Non-pigmented ciliary epithelial cell (primary cell): ENCODE data around the gene SERPINB12.

ENCODE experiments used
- DNase-seq: peaks from one replicate; pipeline ENCODE4 v3.0.0-alpha.2; 2010; ENCODE audit warnings: low read depth

Gene SERPINB12

GRCh38 chr18:63550068-63550467 is 7.9 kb downstream of the SERPINB12 start:
- no peak for DNase-seq

- DNase-seq: no peak
These were observed 9.6 kb downstream of the SERPINB12 start for GRCh38 chr18:63551769-63552168.

- DNase-seq: no peak
These were observed 10.4 kb downstream of the SERPINB12 start for GRCh38 chr18:63552581-63552980.

- peak; percentile 59 for DNase-seq
These were observed 10.9 kb downstream of the SERPINB12 start for GRCh38 chr18:63553081-63553480.

GRCh38 chr18:63559567-63560491 is 17.7 kb downstream of the SERPINB12 start:
- no peak for DNase-seq

GRCh38 chr18:63562284-63562683 is 20.1 kb downstream of the SERPINB12 start:
- no peak for DNase-seq

- DNase-seq: no peak
These were observed 21.9 kb downstream of the SERPINB12 start for GRCh38 chr18:63564021-63564420.

GRCh38 chr18:63564561-63564960 is 22.4 kb downstream of the SERPINB12 start:
- DNase-seq: no peak

GRCh38 chr18:63567276-63567675 is 25.1 kb downstream of the SERPINB12 start:
- DNase-seq: no peak

GRCh38 chr18:63567825-63568224 is 25.7 kb downstream of the SERPINB12 start:
- DNase-seq: no peak

- DNase-seq: no peak
These were observed 28.6 kb downstream of the SERPINB12 start for GRCh38 chr18:63570721-63571120.

- no peak for DNase-seq
These were observed 33.5 kb downstream of the SERPINB12 start for GRCh38 chr18:63575681-63576080.

- peak; percentile 6 for DNase-seq
These were observed 36.3 kb downstream of the SERPINB12 start for GRCh38 chr18:63578357-63578958.

- no peak for DNase-seq
These were observed 37.4 kb downstream of the SERPINB12 start for GRCh38 chr18:63579616-63580015.

- no peak for DNase-seq
These were observed 43.8 kb downstream of the SERPINB12 start for GRCh38 chr18:63585988-63586387.

GRCh38 chr18:63586431-63586830 is 44.3 kb downstream of the SERPINB12 start:
- DNase-seq: no peak

- DNase-seq: no peak
These were observed 44.8 kb downstream of the SERPINB12 start, which contains the start of gene SERPINB13 for GRCh38 chr18:63586966-63587365. TSS of gene SERPINB13 (plus strand) at chr18:63587343. CDS start at chr18:63588668, 1,325 bp downstream.

- DNase-seq: no peak
These were observed 46.7 kb downstream of the SERPINB12 start for GRCh38 chr18:63588909-63589308.

- no peak for DNase-seq
These were observed 48.2 kb downstream of the SERPINB12 start for GRCh38 chr18:63590373-63590772.

- no peak for DNase-seq
These were observed 49.0 kb downstream of the SERPINB12 start for GRCh38 chr18:63590966-63591695.

GRCh38 chr18:63591725-63592124 is 49.6 kb downstream of the SERPINB12 start:
- no peak for DNase-seq

- DNase-seq: no peak
These were observed 50.3 kb downstream of the SERPINB12 start for GRCh38 chr18:63592471-63592870.

- no peak for DNase-seq
These were observed 54.8 kb downstream of the SERPINB12 start for GRCh38 chr18:63596964-63597363.
